Nephron progenitor cell (in vitro differentiated cells): Measurements from ENCODE around the gene BEST4.
A peak's percentile ranks its signal among the peaks of the same experiment; 100 is the strongest.

Experiments used
- DNase-seq: peaks from one replicate; pipeline ENCODE4 v3.0.0; 2021
- H3K27ac Mint-ChIP-seq: 2 replicates; pipeline ENCODE4 v1.8.0; 2021; ENCODE audit warnings: mild to moderate bottlenecking, moderate library complexity, mixed read lengths
- H3K27me3 Mint-ChIP-seq: 2 replicates; pipeline ENCODE4 v1.8.0; 2021; ENCODE audit warnings: mild to moderate bottlenecking, low read depth, mixed read lengths; ENCODE audit not compliant: poor library complexity
- H3K36me3 Mint-ChIP-seq: 2 replicates; pipeline ENCODE4 v1.8.0; 2021; ENCODE audit warnings: low read depth, mixed read lengths
- H3K4me1 Mint-ChIP-seq: 2 replicates; pipeline ENCODE4 v1.8.0; 2021; ENCODE audit warnings: mixed read lengths
- H3K4me3 Mint-ChIP-seq: 2 replicates; pipeline ENCODE4 v1.8.0; 2021; ENCODE audit warnings: mild to moderate bottlenecking, moderate library complexity, mixed read lengths
- H3K9me3 Mint-ChIP-seq: 2 replicates; pipeline ENCODE4 v1.8.0; 2021; ENCODE audit warnings: mild to moderate bottlenecking, moderate library complexity, mixed read lengths
- CTCF ChIP-seq: fragments of 200-600 bp; sonication (generic); IDR thresholded peaks from 2 replicates; pipeline ENCODE4 v1.5.0; 2021; ENCODE audit warnings: antibody characterized with exemption

Gene BEST4

GRCh38 chr1:44807364-44808062 lies 19.5 kb upstream of the BEST4 start:
- no peaks in the 10 kb centered on the region for H3K27me3 Mint-ChIP-seq
- peaks cover 16% of the 10 kb centered on the region for H3K36me3 Mint-ChIP-seq
- no peaks in the 10 kb centered on the region for H3K9me3 Mint-ChIP-seq
- no peak for TF ChIP-seq CTCF
- peak overlapping the region; percentile 47 for H3K4me3 Mint-ChIP-seq
- peak overlapping the region; percentile 100 for H3K27ac Mint-ChIP-seq
- peak; percentile 69 for DNase-seq
- peaks cover 73% of the 10 kb centered on the region for H3K4me1 Mint-ChIP-seq

- peaks cover 16% of the 10 kb centered on the region for H3K36me3 Mint-ChIP-seq
- H3K4me1 Mint-ChIP-seq, result peaks cover 73% of the 10 kb centered on the region
- no peak for DNase-seq
- H3K4me3 Mint-ChIP-seq, result peak within 1 kb of the TSS; percentile 74
- H3K9me3 Mint-ChIP-seq, result no peaks in the 10 kb centered on the region
- H3K27ac Mint-ChIP-seq, result peak within 1 kb of the TSS; percentile 100
- no peak for TF ChIP-seq CTCF
- no peaks in the 10 kb centered on the region for H3K27me3 Mint-ChIP-seq
Observed at GRCh38 chr1:44806704-44807363, 18.9 kb upstream of the BEST4 start, which contains the start of gene DYNLT4. DYNLT4 (minus strand) TSS chr1:44807351; CDS start chr1:44806668, 683 bp downstream.

GRCh38 chr1:44806025-44806703 lies 18.2 kb upstream of the BEST4 start:
- Mint-ChIP-seq H3K27me3 (no peaks in the 10 kb centered on the region), H3K4me1 (peaks cover 70% of the 10 kb centered on the region), H3K27ac (no peak overlapping the region), H3K36me3 (peaks cover 16% of the 10 kb centered on the region), H3K9me3 (no peaks in the 10 kb centered on the region), H3K4me3 (no peak overlapping the region)
- DNase-seq, result no peak
- TF ChIP-seq CTCF, result no peak

DNA sequence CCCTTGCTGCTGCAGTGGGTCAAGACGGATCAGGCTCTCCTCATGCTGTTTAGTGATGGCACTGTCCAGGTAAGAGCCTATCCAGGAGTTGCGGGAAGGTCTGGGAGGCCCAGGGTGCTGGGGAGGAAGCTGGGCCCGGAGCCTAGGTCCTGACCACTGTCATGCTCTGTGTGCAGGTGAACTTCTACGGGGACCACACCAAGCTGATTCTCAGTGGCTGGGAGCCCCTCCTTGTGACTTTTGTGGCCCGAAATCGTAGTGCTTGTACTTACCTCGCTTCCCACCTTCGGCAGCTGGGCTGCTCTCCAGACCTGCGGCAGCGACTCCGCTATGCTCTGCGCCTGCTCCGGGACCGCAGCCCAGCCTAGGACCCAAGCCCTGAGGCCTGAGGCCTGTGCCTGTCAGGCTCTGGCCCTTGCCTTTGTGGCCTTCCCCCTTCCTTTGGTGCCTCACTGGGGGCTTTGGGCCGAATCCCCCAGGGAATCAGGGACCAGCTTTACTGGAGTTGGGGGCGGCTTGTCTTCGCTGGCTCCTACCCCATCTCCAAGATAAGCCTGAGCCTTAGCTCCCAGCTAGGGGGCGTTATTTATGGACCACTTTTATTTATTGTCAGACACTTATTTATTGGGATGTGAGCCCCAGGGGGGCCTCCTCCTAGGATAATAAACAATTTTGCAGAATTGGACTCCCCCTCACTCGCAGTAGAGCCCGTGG lies 17.5 kb upstream of the BEST4 start:
- Mint-ChIP-seq H3K27ac (peak overlapping the region; percentile 77), H3K4me3 (no peak overlapping the region), H3K9me3 (no peaks in the 10 kb centered on the region), H3K36me3 (peaks cover 16% of the 10 kb centered on the region), H3K27me3 (no peaks in the 10 kb centered on the region), H3K4me1 (peaks cover 68% of the 10 kb centered on the region)
- no peak for DNase-seq
- no peak for TF ChIP-seq CTCF

- peaks cover 2% of the 10 kb centered on the region for H3K27me3 Mint-ChIP-seq
- H3K4me3 Mint-ChIP-seq, result peak overlapping the region; percentile 12
- no peak for DNase-seq
- H3K9me3 Mint-ChIP-seq, result no peaks in the 10 kb centered on the region
- TF ChIP-seq CTCF, result no peak
- peak overlapping the region; percentile 71 for H3K27ac Mint-ChIP-seq
- peaks cover 16% of the 10 kb centered on the region for H3K36me3 Mint-ChIP-seq
- peaks cover 67% of the 10 kb centered on the region for H3K4me1 Mint-ChIP-seq
Observed at GRCh38 chr1:44803312-44804095, 15.5 kb upstream of the BEST4 start.
